Measurements from ENCODE around the gene CRADD.
"Not testable (repeated sequence)": the region's sequence is repeated elsewhere in the genome, so short reads cannot be mapped to it uniquely, and the experiment has no call there.

Gene CRADD

DNA sequence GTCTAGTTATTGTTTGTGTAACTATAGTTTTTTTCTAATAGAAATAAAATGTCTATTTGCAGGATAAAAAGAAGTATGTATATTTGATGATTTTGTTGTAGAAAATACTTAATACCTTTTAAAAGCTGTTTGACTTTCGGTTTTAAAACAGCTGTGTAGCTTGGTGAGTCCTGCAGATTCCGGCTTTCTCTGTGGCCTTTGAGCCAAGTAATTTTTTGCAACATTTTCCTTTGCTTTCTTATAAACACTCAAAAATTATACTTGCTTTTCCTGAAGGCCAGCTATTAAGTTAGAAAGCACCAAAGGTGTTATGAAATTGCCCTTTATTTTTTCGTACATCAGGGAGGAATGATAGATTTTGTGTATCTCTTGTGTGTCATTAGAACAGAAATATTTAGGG is 63.6 kb downstream of the CRADD start:
- DNase-seq: no peak

DNA sequence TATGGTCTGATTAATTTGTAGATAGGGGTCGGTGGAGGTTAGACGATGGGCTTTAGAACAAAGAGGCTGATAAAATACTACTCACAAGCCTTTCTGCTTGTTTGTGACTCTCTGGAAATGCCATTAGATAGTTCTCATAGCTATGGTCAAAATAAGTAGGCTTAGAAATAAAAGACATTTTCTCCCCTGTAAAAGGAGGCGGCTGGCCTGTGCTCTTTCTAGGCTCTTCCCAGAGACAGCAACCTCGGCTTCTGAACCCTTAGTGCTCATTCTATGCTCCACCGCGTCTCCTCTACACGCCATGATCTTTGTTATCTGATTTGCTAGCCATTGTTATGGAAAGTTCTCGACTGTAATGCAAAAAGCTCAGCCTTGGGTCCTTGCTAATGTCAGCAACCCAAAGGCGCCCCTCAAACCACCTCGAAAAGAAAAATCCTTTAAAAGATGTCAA is 64.5 kb downstream of the CRADD start:
- DNase-seq: no peak

DNA sequence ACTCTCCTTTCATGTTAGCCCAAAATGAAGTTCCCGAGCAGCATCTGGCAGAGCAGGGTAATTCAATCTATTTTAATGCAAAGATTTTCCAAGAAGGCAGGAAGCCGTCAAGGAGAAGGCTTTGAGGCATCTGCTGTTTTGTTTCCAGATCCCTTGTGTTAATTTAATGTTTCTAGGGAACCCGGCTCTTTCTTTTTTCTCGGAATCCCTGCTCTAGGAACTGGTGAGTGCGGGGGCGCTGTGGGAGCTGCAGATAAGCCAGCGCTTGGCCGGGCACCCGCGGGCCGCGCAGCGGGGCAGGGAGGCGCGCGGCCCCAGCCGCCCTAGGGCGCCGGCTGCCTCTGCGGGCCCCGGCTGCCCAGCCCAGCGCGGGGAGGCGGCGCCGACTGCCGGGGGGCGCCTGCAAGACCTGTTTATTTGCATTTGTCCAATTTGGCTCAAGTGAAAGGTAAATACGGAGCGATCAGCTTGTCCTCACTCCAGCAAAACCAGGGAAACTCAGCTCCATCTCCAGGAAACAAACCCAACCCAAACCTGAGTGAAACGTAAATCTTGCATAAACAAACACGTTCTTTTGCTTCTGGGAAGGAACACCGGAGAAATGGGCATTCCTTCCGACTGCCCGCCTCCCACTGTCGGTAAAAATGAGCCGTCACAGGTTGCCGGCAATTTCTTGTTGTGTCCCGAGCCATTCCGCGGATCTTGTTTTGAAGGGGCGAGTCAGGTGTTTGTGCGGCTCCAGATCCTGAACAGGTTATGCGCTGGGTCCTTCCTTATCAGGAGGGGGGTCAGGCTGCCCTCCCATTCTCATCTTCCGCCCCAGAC is 65.1 kb downstream of the CRADD start:
- DNase-seq: peak; percentile 58

DNA sequence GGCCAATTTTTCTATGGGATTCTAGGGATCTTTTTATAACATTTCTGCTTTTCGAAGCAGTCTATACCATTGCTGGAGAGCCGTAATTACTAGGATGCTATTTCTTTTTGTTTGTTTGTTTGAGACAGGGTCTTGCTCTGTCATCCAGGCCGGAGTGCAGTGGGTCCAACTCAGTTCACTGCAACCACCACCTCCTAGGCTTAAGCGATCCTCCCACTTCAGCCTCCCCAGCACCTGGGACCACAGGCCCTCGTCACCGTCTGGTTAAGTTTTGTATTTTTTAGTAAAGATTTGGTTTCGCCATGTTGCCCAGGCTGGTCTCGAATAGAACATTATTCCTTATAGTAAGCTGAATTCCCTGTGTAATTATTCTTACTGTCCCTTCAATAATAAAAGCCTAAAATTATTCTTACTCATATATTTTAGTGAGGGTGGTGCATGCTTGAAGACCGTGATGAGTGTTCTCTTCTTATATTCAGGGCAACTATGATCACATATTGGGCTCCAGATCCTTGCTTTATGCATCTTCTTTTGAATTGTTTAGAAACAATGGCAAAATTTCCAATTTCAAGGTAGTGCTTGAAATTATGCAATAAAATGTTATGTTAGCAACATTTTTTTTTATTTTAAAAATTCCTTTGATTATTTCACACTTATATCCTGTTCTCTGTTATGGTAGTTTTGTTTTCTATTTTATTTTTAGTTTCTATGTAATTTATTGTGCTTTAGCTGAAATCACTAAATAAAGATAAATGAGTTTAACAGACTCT is 66.2 kb downstream of the CRADD start:
- DNase-seq: no peak

DNA sequence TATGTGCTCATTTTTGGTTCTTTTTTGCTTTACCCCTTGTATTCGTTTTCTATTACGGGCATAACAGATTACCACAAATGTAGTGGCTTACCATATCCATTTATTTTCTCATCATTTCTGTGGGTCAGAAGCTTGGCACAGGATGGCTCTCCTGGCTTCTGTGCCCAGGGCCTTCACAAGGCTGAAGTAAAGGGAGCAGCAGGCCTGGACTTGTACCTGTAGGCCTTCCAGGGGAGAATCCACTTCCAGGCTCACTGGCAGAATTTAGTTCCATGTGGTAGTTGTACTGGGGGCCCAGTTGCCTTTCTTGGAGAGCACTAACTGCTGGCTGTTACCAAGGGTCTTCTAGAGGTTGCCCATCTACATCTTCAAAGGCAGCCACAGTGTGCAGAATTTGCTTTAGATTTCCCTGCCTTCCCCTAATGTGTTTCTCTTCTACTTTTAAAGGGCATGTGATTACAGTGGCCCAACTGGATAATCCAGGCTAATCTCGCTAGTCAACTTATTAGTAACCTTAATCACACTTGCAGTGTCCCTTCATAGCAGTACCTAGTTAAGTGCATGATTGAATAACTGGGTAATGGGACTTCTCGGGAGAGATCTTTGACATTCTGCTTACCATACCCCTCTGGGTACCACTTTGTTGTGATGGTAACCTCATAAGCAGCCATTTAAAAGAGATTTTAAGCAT is 67.0 kb downstream of the CRADD start:
- no peak for DNase-seq

DNA sequence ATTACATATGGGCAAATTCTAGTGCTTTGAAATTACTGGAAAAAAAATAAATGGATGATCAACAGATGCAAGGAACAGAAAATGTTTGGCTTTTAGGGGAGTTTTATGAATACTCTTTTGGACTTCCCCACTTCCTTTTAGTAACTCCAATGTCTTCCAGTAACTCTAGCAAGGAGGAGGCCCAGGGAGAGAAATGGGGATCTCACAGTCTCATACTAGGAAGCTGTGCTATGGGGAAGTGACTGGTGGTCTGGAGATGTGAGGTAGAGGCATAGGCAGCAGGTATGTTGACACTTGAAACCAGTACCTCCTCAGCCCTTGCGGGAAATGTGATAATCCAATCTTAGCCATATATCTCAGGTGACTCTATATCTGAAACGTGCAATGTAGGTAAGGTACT is 68.1 kb downstream of the CRADD start:
- DNase-seq: no peak

DNA sequence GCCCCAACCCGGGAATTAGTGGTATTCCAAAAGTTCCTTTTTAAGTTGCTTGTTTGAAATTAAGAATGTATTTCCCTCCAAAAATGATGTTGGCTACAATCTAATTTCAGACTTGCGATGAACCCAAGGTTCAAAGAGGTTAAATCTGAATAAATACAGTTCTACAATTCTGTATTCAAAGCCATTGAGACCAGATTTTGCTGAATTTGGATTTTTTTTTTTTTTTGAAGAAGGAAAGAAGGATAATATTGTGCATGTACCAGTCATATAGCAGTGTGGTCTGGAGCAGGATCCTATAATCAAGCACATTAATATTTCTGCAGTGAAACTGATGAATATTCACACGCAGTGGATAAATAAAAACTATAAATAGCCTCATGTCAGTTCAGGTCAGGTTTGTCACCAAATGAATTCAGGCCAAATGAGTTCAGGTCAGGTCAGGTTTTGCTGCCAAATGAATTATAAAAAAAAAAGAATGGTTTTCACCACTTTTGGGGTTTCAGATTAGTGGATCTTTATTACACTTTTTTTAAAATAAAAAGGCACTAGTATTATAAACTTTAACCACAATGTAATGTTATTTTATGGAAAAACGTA is 69.5 kb downstream of the CRADD start:
- no peak for DNase-seq

DNA sequence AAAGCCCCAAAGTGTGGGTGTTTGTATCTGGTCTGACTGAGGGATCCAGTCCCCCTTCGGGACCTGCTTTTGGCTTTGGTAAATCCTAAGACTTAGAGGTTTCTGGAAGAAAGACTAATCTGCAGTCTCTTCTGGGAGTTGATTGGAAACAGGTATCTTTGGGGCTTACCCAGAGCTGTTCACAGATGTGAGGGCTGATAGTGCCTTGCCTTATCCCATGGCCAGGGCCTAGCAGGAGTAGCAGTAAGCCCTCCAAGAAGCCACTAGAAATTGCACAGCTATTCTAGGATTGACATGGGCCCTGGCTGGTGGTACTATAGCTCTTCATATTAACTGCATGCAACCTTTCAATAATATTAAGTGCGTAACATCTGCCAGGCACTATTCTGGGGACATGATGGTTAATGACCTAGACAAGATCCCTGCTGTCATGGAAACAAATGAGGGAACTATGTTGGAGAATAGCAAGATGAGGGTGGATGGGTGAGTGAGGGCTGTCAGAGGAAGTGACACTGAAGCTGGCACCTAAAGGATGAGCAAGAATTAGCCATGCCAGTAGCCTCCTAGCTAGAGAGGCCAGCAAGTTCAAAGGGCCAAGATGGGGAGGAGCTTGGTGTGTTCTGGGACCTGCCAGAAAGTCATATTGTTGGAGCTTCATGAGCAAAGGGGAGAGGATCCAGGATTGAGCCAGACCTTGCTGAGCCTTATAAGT is 71.7 kb downstream of the CRADD start:
- no peak for DNase-seq

DNA sequence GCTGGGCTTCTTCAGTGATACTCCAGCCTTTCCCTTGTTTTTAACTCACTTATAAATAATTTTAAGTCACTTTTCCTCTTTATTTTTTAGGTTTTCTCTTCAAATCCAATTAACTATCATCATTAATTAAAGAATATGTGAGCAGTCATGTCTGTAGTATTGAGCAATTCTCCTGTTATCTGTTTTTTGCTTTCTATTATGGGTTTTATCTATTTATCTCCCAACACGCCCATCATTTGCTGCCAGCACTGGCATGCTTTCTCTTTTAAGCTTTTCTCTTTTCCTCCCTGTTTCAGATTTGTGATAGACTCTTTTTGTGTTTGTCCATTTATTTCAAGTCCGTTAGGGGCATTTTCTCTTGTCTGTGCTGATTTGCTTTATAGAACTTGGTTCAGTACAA is 72.3 kb downstream of the CRADD start:
- DNase-seq: no peak

DNA sequence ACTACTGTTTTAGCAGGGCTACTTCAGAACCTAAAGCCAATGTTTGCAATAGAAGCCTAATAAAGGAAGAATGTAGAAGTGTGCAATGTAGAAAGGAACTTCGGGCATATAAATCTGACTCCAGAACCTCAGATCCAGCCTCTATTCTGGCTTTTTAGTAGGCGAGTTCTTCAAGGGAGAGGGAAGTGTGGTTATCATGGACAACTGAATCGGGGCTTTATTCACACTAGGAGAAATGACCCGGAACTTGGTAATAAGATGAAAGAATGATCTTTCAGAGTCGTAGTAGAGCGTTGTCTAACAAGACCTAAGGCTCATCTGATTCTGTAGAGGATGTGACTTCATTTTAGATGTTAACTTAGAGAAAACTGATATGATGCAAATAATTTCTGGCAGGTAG is 72.9 kb downstream of the CRADD start:
- DNase-seq: no peak

DNA sequence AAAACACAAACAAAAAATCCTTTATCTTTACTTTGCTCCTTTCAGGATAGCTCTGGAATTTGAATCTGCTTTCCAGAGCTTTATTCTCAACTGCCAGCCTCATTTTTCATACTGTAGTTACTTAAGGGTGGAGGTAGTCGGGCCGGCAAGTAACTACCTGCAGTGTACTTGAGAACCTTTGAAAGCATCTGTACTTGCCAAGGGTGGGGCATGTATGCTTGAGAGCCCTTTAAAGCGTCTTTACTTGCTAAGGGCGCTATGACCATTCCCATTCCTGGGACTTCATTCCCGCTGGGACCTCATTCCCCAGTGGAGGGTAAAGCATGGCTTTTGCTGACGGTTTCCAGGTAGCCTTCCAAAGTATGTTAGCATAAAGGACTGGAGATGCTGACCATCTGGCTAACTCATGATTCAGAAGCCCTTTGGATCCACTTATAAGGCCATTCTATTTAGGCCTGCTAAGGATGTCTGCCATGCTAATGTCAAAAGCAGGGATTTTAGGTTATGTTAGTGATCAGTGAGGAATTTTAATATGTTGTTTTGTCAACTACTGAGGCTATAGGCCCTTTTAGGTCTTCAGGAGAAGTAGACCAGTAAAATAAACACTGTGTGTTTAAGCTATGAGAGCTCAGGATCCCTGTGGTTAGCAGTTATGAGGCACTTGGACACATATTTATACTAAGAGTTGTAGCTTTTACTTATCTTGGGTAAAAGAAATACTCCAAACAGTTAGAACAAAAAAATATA is 74.9 kb downstream of the CRADD start:
- DNase-seq: no peak

DNA sequence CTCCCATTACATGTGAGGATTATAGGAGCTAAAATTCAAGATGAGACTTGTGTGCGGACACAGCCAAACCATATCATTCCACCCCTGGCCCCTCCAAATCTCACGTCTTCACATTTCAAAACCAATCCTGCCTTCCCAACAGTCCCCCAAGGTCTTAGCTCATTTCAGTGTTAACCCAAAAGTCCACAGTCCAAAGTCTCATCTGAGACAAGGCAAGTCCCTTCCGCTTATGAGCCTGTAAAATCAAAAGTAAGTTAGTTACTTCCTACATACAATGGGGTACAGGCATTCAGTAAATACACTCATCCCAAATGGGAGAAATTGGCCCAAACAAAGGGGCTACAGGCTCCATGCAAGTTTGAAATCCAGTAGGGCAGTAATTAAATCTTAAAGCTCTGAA is 76.1 kb downstream of the CRADD start:
- no peak for DNase-seq

DNA sequence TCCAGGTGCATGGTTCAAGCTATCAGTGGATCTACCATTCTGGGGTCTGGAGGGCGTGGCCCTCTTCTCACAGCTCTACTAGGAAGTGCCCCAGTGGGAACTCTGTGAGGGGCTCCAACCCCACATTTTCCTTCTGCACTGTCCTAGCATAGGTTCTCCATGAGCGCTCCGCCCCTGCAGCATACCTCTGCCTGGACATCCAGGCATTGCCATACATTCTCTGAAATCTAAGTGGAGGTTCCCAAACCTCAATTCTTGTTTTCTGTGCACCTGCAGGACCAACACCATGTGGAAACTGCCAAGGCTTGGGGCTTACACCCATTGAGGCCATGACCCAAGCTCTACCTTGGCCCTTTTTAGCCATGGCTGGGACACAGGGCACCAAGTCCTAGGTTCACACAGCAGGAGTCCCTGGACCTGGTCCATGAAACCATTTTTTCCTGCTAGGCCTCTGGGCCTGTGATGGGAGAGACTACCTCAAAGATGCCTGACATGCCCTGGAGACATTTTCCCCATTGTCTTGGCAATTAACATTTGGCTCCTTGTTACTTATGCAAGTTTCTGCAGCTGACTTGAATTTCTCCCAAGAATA is 76.8 kb downstream of the CRADD start:
- DNase-seq: no peak

DNA sequence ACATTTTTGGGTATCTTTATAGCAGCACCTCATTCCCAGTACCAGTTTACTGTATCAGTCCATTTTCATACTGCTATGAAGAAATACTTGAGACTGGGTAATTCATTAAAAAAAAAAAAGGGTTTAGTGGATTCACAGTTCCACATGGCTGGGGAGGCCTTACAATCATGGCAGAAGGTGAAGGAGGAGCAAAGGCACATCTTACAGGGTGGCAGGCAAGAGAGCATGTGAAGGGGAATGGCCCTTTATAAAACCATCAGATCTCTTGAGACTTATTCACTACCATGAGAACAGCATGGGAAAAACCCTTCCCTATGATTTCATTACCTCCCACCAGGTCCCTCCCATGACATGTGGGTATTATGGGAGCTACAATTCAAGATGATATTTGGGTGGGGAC is 77.7 kb downstream of the CRADD start:
- DNase-seq: not testable (repeated sequence)

DNA sequence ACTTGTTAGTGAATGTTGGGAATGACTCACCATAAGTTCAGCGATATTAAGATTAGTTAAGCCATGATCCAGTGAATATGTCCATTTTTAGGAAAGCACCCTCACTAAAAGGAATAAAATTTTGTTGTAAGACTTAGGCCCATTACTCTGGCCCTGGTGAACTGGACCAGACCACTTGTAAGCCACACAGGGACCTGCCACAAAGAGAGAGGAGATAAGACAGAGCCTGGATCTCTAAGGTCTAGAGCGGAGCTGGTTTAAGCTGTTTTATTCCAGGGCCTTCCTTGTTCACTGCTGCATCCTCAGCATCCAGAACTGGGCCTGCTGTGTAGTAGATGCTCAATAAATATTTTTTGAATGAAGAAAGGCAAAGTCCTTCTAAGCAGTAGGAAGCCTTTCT is 79.1 kb downstream of the CRADD start:
- no peak for DNase-seq

DNA sequence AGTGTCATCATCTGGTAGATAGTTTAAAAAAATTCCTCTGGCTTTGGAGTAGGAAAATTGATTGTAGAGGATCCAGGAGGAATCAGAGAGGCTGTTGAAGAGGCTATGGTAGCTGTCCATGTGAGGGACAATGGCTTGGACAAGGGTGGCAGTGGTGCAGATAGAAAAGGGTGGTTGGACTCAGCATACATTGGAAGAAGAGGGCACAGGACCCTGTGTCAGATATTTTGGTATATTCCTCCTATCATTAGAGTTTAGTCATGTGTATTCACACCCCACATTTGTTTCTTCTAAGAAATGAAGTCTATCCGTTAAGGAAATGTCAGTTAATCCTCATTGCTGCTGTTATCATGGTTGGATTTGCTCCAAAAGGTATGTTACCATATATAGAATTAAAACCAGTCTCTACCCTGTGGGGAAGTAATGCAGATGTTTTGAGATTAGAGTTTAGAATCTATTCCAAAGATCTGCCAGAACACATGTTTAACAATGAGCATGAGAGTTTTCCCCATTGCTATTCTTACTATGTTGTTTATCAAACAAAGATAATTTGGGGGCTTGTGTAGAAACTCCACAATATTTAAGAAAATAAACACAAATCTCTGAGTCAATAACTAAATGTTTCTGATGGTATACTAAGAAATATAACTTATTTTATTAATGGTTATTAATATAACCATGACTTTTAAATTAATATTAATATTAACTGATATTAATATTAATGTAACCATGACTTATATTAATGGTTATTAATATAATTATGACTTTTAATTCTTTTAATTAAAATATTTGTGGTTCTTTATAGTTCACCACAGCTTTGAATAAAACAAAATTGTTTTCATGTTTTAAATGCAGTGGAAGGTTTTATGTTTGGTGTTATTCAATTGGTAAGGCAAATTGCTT is 80.9 kb downstream of the CRADD start:
- DNase-seq: no peak

DNA sequence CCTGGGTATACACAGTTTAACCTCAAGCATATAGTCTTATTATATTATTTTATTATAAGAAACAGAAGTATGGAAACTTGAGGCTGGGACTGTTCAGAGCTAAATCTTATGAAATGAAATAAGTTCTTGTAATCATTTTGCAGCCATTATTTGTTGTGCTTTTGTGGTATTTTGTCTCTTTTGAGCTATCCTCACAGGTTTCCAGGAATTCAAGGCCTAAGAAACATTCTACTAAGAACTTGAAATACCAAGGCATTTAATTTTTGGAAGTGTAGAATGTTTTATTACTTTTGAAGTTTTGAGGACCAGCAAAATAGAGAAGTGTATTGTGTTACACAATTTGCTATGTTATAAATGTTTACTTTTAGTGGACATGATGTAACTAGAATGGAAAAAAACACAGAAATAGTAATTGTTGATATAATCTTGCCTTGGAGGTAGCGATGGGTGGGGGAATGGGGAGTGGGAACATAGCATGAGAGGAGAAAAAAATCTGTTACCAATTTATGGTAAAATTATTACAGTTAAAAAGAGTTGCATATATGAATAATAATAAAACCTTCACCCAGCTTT is 81.7 kb downstream of the CRADD start:
- no peak for DNase-seq

DNA sequence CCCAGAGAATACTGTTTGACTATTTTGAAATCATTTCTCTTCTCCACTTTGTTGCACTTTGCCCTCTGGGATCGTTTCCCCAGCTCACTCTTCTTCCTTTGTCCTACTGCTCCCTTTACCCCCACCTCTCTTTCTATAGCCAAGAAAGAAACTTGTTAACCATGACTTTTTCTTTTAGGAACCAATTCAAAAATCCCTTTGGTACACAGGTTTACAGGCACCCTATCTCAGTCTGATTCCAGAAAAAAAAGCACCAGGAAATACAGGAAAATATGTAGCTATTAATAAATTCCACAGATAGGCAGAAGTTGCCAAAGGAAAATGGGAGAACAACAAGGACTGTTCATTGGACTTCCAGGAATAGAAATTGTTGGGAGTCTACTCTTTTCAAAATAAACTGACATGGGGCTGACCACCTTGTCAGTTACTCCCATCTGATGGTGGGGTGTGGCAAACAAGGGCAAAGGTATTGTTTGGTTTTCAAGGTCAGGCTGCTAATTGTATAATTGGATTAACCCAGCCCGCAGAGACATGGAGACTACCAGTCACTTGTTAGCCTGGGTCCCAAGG is 82.4 kb downstream of the CRADD start:
- DNase-seq: no peak

DNA sequence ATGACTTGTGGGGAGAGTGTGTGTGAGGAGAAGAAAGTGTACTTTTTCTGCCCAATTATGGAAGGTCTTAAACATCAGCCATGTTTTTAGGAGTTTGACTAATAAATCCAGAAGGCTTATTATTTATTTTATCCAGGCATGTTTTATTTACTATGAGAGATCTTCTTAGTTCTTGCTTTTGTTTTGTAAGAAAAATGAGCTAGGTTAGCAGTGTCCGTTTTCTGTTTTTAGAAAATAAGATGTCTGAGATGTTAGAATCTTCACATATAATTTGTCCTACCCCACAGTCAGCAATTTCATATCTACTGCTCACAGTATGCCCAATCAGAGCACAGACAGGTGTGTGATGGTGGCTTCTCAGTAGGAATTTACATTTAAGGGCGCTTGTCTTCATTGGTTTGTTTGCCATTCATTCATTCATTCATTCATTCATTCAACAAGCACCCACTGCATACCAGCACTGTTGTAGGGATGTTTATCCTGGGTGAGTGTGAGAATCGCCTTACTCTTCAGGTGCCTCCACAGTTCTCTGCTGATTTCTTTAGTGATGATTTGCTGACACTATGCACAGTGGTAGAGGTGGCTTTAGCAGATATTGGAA is 83.2 kb downstream of the CRADD start:
- no peak for DNase-seq

All from activated CD4-positive, alpha-beta T cell treated with anti-CD3 and anti-CD28 coated beads, Interleukin-2, amount 50 U/mL, for 16 hours (primary cell).